ENCODE data around the gene PLXNC1.

The PLXNC1 gene
- 51.0 to 103 reads per million in 2 donors for total RNA-seq

DNA sequence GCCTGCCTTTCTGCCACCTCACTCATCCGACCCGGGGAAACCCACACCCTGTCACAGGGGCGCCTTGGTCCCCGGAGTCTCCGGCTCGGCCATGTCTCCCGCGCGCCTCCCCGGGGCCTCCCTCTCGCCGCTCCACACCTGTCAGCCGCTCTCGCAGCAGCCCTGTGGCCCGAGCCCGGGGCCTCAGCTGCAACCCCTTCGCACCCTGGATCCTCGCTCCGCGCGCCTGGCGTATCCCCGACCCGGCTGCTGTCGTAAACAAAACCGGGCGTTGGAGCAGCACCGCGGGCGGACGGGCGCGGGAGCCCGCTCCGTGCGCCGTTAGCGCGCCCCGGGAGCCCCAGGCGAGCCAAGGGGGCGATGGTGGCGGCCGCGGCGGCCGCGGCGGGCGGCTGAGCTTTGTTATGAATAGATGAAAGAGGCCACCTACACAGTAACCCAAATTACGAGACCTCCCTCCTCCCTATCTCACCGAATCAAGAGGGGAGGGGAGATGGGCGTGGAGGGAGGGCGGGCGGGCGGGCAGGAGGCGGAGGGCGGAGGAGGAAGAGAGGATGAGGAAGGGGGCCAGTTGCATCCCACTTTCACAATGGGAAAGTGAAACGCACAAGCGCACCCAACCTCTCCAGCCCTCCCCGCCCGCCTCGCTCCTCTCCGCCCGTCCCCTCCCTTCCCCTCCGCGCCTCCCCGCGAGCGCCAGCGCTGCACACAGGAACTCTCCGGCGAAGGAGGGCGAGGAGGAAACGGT, at the start of gene PLXNC1:
TSS of gene PLXNC1 (plus strand) at position 587 of the 748 bp plus-strand sequence. CDS start 395 bp downstream, outside the sequence.
- peak; percentile 42 for DNase-seq

DNA sequence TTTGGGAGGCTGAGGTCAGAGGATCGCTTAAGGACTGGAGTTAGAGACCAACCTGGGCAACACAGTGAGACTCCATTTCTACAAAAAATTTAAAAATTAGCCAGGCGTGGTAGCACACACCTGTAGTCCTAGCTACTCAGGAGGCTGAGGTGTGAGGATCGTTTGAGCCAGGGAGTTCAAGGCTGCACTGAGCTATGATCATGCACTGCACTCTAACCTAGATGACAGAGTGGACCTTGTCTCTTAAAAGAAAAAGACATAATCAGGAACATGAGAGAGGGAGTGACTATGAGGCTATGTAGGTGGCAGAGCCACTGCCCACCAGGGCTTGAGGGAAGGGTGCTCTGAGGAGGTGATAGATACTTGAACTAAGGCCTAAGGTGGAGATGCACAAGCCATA, 49.2 kb upstream of the PLXNC1 start:
- DNase-seq = no peak

DNA sequence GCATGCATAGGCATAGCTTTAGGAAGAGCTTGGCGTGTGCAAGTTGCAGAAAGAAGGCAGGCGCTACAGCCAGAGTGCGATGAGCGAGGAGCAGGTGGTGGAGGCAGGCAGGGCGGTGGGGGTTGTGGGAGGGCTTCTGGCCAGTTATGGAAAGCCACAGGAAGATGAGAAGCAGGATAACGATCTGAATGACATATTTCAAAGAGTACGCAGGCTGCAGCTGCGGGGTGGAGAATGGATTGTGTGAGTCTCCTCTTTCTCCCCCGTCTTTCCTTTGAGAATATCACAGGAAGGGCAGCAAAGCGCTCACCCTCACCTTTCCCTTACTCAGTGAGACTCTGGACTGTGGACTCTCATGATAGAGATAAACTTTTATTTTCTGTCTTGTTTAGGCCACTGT, 48.7 kb upstream of the PLXNC1 start:
- no peak for DNase-seq

DNA sequence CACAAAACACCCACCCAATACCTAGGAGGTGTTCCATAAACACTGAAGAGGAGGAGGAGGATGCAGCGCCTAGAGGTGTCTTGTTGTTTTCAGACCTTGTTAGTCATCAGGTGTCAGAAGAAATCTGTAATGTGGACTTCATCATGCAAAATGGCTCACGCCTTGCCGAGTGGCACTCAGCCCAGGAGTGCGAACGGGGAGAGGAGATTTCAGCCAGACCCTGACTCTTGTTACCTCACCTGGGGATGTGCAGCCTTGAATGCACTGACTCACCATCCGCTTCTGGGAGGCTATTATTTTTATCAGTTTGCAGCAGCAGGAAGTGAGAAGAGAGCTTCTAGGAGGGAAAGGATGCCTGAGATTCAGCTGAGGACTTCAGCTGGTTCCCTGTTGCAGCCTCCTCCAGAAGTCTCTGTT, 48.2 kb upstream of the PLXNC1 start:
- no peak for DNase-seq

DNA sequence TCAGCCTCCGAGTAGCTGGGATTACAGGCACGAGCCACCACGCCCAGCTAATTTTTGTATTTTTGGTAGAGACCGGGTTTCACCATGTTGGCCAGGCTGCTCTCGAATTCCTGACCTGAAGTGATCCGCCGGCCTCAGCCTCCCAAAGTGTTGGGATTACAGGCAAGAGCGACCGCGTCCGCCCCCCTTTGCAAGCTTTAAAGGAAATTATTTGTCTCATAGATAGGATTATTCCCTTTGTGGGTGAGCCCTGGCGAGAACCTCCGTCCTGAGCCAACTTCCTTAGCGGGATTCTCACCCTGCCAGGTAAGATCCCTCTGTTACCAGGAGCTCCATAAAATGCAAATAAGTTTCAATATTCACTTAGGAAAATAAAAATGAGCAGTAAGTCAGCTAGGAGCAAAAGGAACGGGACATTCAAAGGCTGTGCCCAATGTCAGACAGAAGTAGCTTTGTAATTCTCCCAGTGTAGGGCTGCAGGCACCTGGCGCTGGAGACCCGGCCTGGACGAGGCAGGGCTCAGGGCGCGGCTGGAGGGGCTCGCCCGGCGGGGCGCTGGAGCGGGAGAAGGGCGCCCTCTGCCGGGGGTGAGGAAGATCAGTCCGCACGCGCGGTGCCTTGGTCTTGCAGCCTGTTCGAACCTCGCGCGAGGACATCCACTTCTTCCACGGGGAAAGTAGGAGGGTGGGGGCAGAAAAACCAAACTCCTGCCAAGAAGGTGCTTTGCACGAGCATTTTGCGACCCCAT, 47.2 kb upstream of the PLXNC1 start:
- DNase-seq = peak; percentile 32

DNA sequence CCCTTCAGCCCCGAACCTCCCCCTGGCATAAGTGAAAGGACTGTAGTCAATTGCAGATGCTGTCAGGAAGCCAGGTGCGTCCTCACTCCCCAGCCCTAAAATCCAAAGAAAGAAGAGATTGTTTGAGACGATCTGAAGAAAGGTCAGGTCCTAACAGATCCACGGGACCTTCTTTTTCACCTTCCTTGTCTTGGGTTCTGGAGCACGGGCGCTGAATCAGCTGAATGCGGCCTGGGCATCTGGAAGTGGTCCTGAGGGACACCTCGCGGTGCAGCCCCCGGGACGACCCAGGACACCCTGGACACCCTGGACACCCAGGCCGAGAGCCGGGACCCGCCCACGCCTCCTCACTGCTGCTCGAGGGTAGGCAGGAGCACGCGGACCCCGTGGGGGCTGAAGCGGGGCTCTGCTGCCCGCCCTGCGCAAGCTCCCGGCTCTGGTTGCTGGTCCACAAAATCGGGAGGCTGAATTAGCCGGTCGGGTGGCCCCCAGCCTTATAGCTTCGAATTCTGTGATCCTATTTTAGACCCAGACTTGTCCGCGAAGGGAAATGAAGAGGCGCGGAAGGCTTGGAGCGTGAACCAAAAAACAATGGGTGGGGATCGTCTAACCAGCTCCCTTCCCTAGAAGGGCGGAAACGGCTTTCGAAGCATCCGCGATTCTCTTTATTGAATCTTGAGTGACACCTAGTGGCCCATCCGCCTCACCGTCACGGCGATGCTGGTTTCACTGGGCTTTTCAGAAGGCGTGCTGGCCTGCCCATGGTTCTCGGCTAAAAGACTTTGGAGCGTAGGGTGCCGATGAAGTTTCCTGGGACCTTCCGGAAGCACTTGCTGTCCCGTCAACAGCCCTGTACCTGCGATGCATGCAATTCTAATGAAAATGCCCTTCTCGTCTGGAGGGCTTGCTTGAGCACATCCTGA, 46.4 kb upstream of the PLXNC1 start:
- DNase-seq = peak; percentile 14

DNA sequence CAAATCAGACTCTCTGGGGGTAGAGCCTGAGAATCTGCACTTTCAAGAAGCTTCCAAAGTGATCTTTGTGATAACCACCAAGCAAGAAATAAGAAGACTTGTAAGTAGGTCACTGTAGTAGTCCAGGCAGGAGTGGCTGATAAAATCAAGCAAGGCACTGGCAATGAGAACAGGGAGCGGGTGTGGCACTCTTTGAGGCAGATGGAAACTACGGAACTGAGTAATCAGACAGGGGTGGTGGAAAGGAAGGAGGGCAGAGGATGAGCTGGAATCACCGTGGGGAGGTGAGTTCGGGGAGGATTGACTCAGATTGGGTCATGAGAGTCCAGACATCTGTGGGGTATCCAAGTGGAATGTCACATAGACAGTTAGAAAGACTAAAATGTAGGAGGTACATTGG, 44.4 kb upstream of the PLXNC1 start:
- no peak for DNase-seq

DNA sequence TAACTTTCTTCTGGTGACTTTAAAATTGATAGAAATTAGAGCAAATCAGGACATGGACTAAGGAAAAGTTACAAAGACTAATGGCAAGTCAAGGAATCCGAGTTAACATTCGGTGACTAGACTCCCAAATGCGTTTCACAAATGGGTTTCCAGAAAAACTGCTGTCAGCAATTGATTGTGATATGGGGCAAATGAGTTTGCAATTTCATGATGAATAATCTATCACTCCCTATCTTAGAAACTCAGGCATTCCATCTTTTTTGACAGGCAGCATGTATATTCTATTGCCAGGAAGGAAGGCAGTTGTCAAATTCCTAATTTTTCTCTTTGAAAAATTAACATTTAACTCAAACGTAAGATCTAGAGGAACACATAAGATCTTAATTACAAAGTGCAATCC, 40.5 kb upstream of the PLXNC1 start:
- no peak for DNase-seq

DNA sequence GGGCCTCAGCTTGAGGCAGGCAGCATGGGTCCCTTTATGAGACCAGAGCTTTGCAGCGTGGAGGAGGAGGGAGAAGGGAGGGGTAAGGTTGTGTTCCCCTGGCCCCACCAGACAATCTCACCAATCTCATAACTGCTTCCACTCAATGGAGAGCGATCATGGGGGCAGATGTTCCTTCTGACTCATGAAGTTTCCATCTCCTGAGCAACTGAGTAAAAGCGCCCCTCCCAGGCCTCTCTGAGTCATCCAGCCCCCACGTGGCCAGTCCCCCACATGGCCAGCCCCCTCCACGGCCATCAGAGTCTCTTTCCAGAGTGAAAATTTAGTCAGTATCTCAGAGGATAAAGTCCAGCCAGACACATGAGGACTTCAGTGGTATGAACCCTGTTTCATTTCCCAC, 39.2 kb upstream of the PLXNC1 start:
- no peak for DNase-seq

DNA sequence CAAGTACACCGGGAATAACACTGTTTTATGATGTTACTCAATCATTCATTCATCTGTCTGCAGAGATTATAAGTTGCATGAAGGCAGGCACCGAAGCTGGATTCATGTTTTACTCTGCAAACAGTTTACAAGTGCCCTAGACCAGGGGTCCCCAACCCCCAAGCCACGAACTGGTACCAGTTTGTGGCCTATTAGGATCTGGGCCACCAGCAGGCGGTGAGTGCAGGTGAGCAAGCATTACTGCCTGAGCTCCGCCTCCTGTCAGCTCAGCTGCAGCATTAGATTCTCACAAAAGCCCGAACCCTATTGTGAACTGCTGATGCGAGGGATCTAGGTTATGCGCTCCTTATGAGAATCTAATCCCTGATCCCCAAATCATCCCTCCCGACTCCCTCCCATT, 38.1 kb upstream of the PLXNC1 start:
- DNase-seq = no peak

DNA sequence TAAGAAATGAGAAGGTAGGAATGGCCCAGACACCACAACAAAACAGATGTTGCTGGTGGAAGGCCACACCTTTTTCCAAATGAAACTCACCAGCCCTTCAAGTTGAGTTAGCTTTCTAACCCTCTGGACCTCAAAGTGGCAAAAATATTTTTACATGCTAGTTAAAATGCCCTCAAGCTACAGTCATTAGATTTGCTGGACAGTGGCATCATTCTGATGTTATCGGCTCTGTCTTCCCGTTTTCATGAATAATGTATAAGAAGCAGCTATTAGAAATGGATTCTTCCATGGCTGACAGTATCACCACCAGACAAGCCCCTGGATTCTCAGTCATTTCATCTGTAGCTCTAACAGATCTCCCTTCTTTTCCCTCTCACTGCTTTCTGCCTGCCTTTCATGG, 37.1 kb upstream of the PLXNC1 start:
- DNase-seq = no peak

DNA sequence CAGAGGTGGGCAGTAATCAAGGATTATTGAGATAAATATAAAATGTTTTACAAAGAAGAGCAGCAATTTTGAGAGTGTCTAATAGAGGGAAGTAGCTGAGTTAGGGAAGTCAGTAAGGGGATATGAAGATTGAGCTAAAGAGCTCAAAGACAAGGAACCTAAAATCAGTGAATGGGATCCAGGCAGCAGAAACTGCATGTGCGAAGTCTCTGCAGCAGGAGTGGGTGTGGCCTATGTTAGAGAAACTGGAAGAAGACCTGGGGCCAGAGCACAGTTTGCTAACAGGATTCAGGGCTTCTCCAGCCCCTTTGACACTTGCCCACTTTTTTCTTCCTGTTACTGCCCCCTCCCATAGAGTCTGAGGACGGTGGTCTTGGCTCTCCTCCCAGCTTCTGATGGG, 36.3 kb upstream of the PLXNC1 start:
- DNase-seq = no peak

DNA sequence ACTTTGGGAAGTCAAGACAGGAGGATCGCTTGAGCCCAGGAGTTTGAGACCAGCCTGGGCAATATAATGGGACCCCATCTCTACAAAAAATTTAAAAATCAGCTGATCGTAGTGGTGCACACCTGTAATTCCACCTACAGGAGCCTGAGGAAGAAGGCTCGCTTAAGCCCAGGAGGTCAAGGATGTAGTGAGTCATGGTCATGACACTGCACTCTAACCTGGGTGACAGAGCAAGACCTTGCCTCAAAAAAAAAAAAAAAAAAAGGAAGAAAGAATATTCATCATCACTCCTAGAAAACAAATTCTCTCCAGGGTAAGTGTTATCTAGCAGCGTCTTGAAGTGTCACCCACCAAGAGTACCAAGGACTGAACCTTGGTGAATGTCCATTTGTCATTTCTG, 34.2 kb upstream of the PLXNC1 start:
- DNase-seq = no peak

DNA sequence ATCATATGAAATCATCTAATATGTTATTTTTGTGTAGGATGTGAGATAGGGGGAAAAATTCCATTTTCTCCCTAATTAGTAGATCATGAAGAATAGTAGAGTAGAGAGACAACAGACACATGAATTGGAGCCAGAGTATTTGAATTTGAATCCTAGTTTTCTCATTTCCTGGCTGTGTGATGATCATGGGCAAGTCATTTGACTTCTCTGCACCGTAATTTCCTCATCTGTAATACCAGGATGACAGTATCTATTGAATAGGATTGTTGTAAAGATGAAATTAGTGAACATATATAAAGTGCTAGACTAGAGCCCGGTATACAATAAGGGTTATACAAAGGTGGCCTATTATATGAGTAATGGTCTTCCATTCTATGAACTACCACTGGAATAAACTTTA, 32.2 kb upstream of the PLXNC1 start:
- DNase-seq = no peak

DNA sequence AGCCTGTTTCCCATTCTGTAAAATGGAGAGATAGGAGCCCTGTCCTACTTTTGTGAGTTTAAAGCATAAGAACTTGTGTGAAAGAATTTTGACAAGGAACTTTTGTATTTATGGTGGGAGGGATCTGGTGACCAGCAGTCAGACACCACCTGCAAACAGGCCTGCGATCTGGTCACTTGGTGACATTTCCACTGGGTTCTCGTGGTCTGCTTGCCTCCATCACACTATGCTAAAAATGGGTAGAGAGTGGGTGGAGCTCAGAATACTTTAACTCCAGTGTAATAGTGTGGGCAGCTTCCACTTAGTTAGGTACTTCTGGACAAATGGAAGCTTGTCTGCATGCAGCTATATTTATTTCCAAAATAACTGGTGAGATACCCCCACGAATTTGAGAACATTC, 26.5 kb upstream of the PLXNC1 start:
- DNase-seq = no peak

DNA sequence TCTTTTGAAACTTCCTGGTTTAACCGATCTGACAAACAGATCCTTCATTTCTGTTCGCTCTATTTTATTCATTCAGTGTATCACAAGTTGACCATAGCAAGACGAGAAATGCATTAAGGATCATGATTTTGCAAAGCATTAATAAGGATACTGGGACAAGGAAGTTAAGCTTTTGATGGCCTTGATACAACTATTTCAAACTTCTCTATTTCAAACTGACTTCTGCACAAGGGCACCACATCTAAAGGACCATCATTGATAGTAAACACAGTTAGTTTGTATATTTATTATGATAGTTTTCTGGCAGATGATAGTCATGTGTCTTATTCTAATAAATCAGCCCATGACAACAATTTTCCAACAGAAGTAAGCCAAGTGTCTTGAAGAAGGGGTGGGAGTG, 25.8 kb upstream of the PLXNC1 start:
- DNase-seq = no peak

DNA sequence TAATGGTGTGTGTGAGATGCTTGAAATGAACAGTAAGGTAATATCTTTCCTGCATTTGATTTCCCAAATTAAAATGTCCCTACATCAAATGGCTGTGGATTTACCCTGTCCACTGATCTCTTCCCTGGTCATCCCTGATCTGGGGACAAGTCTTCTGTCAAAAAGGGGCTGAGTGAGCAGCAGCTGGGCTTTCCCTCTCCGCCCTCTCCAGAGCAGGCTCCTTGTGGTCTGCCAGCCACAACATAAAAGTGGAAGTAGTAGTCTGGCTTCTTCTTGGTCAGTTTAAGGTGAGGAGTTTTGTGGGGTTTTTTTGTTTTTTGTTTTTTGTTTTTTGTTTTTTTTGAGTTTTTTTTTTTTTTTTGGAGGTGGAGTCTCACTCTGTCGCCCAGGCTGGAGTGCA, 25.2 kb upstream of the PLXNC1 start:
- DNase-seq = no peak

DNA sequence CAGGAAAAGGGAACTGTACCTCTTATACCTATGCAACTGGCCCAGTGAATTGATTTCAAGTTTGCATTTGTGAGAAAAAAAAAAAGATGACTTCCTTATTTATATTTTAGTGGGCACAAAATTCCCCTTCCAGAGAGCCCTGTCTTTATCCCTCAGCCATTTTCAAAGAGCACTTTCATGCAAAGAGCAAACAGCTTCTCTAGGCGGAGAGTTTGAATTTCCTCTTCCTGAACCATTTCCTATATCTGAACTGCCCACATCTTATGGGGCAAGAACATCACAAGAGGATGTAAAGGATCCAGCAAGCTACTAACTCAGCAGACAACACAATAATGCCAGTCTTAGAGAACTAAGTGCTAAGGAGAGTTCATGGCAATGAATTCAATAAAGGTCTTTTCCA, 22.3 kb upstream of the PLXNC1 start:
- no peak for DNase-seq

DNA sequence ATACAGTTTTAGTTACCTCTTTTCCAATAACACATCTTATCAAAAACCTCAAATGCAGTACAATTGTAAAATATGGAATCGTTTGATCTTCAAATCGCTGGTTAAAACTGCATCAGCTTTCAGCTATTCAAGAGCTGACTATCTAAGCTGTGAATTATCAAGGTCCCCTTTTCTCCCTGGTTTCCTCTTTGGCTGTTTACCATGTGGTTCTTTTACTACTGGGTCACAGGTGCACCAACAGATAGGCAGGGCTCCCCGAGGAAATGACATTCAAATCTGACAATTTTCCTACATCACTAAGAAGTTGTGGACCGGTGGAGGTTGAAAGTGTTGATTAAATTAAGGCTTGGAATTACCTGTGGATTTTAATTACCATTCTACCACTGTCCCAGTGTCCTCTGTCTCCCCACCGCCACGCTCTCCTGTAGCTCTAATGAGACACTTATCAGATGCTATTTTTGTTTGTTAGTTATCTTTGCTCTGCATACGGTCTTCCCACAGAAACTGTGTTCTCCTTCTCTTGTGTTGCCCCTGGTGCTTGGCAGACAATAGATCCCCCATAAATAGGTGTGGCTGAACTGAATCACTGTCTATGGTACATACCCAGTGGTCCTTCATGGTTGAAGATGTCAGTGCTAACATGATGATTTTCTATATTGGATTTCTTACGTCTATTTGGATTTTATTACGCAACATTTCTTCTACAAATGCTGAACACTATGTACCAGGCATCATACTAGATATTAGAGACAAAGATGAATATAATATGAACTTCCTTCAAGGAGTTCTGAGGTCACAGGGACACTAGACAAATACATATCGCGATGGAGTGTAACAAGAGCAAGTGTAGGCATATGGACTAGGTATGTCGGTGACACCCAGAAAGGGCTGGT, 20.9 kb upstream of the PLXNC1 start:
- DNase-seq = no peak

DNA sequence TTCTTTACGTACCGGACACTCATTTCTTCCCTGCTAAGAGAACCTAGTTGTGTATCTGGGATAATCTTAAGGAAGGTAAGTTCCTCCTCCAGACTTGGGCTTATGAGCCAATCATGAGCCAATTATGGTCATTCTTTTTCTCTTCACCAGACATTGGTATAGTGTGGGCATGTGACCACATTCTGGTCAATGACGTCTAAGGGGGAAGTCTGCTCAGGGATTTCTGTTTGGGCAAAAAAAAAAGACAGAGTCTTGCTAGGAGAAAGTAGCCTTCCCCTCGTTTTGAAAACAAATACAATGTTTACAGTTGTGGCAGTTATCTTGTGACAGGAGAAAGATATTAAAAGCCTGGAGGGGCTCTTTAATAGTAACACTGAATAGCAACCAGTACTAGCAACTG, 20.1 kb upstream of the PLXNC1 start:
- DNase-seq = no peak

DNA sequence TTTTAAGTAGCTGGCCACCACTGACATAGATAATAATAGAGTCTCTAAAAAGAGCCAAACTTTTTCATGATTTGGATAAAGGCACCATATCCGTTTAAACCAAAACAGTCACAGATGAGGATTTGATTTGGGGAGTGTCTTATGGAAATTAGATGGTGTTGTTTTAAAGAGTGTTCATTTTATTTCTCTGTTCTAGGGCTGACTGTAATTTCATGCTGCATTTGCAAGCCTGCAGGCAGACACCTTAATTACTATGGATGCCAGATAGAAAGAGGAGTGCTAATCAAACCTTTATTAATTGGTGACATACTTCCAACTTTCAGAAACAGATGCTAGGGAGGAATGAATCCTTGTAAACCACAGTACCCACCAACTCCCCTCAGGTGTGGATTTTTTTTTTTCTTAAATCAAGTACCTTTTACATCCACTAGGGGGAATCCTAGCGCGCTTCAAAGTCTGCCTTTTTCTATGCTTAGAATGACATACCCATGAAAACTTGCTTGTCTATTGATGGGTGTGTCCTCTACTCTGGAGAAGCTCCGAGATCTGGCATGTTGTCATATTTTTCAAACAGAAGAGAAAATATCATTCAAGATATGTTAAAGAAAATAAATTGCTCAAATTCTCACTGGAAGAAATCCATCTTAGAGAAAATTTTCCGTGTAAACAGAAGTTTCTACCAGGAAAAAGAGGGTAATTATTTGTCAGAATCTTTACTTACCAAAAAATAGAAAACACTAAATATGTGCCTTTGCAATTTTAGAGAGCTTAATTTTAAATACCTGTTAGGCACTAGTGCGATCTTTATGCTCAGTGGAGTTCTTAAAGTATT, 14.2 kb upstream of the PLXNC1 start:
- DNase-seq = no peak

Data from activated gamma-delta T cell (primary cell).